Liver (tissue), 3 donors: Measurements from ENCODE around the gene SENP1.

ENCODE experiments used
- ATF3 ChIP-seq: IDR thresholded peaks from 2 replicates; pipeline ENCODE4 v1.6.1; 2016; ENCODE audit warnings: antibody characterized with exemption
- CTCF ChIP-seq: fragments of 150-350 bp; IDR thresholded peaks from 2 replicates; pipeline ENCODE4 v1.5.1; 2017; ENCODE audit warnings: improper control_type of control experiment, low read depth, low read length; ENCODE audit not compliant: missing input control
- FOXA1 ChIP-seq: IDR thresholded peaks from 2 replicates; pipeline ENCODE4 v1.6.1; 2016; ENCODE audit warnings: antibody characterized with exemption
- GABPA ChIP-seq, 2 donors: IDR thresholded peaks in 1 of 2; conservative IDR thresholded peaks in 1 of 2; 2 replicates each; pipeline ENCODE4 v1.6.1; 2016; ENCODE audit warnings: antibody characterized with exemption in 2 of 2, mild to moderate bottlenecking in 1 of 2, moderate library complexity in 1 of 2
- JUND ChIP-seq, 2 donors: IDR thresholded peaks; 2 replicates each; pipeline ENCODE4 v1.6.1; 2016; ENCODE audit warnings: antibody characterized with exemption in 2 of 2
- MAX ChIP-seq: IDR thresholded peaks from 2 replicates; pipeline ENCODE4 v1.6.1; 2016; ENCODE audit warnings: antibody characterized with exemption
- RAD21 ChIP-seq, 2 donors: IDR thresholded peaks; 2 replicates each; pipeline ENCODE4 v1.6.1; 2016; ENCODE audit warnings: antibody characterized with exemption in 2 of 2, mild to moderate bottlenecking in 2 of 2
- RXRA ChIP-seq, 2 donors: IDR thresholded peaks; 2 replicates each; pipeline ENCODE4 v1.6.1; 2017 to 2018; ENCODE audit warnings: antibody characterized with exemption in 2 of 2, mild to moderate bottlenecking in 1 of 2
- SP1 ChIP-seq: IDR thresholded peaks from 2 replicates; pipeline ENCODE4 v1.6.1; 2018; ENCODE audit warnings: antibody characterized with exemption, mild to moderate bottlenecking
- TAF1 ChIP-seq: conservative IDR thresholded peaks from 2 replicates; pipeline ENCODE4 v1.6.1; 2016; ENCODE audit warnings: antibody characterized with exemption, mild to moderate bottlenecking
- YY1 ChIP-seq: IDR thresholded peaks from 2 replicates; pipeline ENCODE4 v1.6.1; 2016; ENCODE audit warnings: antibody characterized with exemption, mild to moderate bottlenecking
- TF ChIP-seq, protein P1 (sequence below): IDR thresholded peaks from 2 replicates; pipeline ENCODE4 v1.6.1; 2016; ENCODE audit warnings: antibody characterized with exemption, mild to moderate bottlenecking
- TF ChIP-seq, protein P2 (sequence below): IDR thresholded peaks from 2 replicates; pipeline ENCODE4 v1.6.1; 2016; ENCODE audit warnings: antibody characterized with exemption
- donor health status: healthy.
- donor health status: healthy.

DNA sequence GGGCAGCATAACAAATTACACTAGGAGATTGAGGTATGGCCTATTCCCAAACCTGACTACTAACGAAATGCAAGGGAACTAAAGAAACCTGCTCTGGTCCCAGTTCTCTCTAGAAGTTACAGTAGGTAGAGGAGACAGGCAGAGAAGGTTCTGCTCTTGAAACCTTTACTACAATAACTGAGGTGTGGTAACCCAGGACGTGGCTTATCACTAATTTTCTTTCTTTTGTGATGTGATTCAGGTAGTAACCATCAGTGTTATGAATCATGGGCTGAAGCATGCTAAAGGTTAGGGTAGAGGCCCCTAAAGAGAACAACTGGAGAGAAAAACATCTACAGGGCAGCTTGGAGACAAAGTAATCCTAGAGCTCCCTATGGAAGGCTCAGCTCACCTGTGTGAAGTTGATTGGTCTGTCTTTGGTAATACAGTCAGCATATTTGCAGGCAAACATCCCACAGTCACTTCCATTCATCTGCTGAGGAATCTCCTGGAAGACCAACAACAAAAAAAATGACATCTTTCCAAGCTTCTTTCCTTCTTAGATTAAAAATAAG, 59.8 kb downstream of the SENP1 start:
- TF ChIP-seq CTCF = no peak
- TF ChIP-seq TAF1 = no peak
- TF ChIP-seq, protein P1, sequence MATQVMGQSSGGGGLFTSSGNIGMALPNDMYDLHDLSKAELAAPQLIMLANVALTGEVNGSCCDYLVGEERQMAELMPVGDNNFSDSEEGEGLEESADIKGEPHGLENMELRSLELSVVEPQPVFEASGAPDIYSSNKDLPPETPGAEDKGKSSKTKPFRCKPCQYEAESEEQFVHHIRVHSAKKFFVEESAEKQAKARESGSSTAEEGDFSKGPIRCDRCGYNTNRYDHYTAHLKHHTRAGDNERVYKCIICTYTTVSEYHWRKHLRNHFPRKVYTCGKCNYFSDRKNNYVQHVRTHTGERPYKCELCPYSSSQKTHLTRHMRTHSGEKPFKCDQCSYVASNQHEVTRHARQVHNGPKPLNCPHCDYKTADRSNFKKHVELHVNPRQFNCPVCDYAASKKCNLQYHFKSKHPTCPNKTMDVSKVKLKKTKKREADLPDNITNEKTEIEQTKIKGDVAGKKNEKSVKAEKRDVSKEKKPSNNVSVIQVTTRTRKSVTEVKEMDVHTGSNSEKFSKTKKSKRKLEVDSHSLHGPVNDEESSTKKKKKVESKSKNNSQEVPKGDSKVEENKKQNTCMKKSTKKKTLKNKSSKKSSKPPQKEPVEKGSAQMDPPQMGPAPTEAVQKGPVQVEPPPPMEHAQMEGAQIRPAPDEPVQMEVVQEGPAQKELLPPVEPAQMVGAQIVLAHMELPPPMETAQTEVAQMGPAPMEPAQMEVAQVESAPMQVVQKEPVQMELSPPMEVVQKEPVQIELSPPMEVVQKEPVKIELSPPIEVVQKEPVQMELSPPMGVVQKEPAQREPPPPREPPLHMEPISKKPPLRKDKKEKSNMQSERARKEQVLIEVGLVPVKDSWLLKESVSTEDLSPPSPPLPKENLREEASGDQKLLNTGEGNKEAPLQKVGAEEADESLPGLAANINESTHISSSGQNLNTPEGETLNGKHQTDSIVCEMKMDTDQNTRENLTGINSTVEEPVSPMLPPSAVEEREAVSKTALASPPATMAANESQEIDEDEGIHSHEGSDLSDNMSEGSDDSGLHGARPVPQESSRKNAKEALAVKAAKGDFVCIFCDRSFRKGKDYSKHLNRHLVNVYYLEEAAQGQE = no peak
- TF ChIP-seq SP1 = no peak
- TF ChIP-seq MAX = no peak
- TF ChIP-seq GABPA (IDR thresholded peaks at IDR 0.05 in 1 of 2, conservative IDR thresholded peaks at IDR 0.05 in 1 of 2) = no peak
- TF ChIP-seq JUND (IDR thresholded peaks at IDR 0.05) = no peak
- no peak for TF ChIP-seq FOXA1
- no peak for TF ChIP-seq RXRA (IDR thresholded peaks at IDR 0.05)
- TF ChIP-seq ATF3 = no peak
- TF ChIP-seq YY1 = no peak
- TF ChIP-seq, protein P2, sequence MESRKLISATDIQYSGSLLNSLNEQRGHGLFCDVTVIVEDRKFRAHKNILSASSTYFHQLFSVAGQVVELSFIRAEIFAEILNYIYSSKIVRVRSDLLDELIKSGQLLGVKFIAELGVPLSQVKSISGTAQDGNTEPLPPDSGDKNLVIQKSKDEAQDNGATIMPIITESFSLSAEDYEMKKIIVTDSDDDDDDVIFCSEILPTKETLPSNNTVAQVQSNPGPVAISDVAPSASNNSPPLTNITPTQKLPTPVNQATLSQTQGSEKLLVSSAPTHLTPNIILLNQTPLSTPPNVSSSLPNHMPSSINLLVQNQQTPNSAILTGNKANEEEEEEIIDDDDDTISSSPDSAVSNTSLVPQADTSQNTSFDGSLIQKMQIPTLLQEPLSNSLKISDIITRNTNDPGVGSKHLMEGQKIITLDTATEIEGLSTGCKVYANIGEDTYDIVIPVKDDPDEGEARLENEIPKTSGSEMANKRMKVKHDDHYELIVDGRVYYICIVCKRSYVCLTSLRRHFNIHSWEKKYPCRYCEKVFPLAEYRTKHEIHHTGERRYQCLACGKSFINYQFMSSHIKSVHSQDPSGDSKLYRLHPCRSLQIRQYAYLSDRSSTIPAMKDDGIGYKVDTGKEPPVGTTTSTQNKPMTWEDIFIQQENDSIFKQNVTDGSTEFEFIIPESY = no peak
- TF ChIP-seq RAD21 (IDR thresholded peaks at IDR 0.05) = no peak
